GM23338 (cell line): ENCODE results near the gene MAP3K6.

Experiments
- CREB1 ChIP-seq: fragments of 250-450 bp; sonication (Bioruptor Pico); IDR thresholded peaks from 2 replicates; pipeline ENCODE4 v1.5.0; 2020; ENCODE audit warnings: low read depth, mild to moderate bottlenecking, moderate library complexity
- EZH2 ChIP-seq: fragments of 200-600 bp; sonication (generic); IDR thresholded peaks from one replicate; pipeline ENCODE4 v1.8.0; 2017; ENCODE audit warnings: antibody characterized with exemption, mild to moderate bottlenecking, low read depth; ENCODE audit not compliant: unreplicated experiment
- EZH2phosphoT487 ChIP-seq: fragments of 200-600 bp; sonication (generic); IDR thresholded peaks from one replicate; pipeline ENCODE4 v1.8.1; 2018; ENCODE audit warnings: antibody characterized with exemption; ENCODE audit not compliant: unreplicated experiment
- JUNB ChIP-seq: IDR thresholded peaks from one replicate; pipeline ENCODE4 v1.6.1; 2016; ENCODE audit warnings: antibody characterized with exemption; ENCODE audit not compliant: unreplicated experiment
- NANOG ChIP-seq: IDR thresholded peaks from 2 replicates; pipeline ENCODE4 v1.6.1; 2016; ENCODE audit warnings: antibody characterized with exemption, borderline replicate concordance
- POLR2AphosphoS5 ChIP-seq: IDR thresholded peaks from 2 replicates; pipeline ENCODE4 v1.6.1; 2016; ENCODE audit warnings: antibody characterized with exemption, low read depth
- STAT1 ChIP-seq: IDR thresholded peaks from one replicate; pipeline ENCODE4 v1.6.1; 2016; ENCODE audit warnings: antibody characterized with exemption; ENCODE audit not compliant: unreplicated experiment
- ZNF114 ChIP-seq: fragments of 250-450 bp; sonication (Bioruptor Pico); IDR thresholded peaks from 2 replicates; pipeline ENCODE4 v1.5.0; 2020; ENCODE audit warnings: mild to moderate bottlenecking, moderate library complexity
- ZNF331 ChIP-seq: fragments of 250-450 bp; sonication (Bioruptor Pico); IDR thresholded peaks from 2 replicates; pipeline ENCODE4 v1.5.0; 2020; ENCODE audit warnings: low read depth, mild to moderate bottlenecking, moderate library complexity
- TF ChIP-seq, protein P1 (sequence below), 2 experiments: fragments of 200-600 bp in 1 of 2; sonication (generic) in 1 of 2; conservative IDR thresholded peaks; 2 replicates each; pipeline versions ENCODE4 v1.5.1 to v1.6.1; 2016 to 2017; ENCODE audit warnings: antibody characterized with exemption in 2 of 2, low read depth in 2 of 2, mild to moderate bottlenecking in 2 of 2, moderate library complexity in 1 of 2
- TF ChIP-seq, protein P2 (sequence below): IDR thresholded peaks from one replicate; pipeline ENCODE4 v1.6.1; 2018; ENCODE audit warnings: antibody characterized with exemption; ENCODE audit not compliant: unreplicated experiment
- TF ChIP-seq, protein P3 (sequence below): IDR thresholded peaks from 2 replicates; pipeline ENCODE4 v1.6.1; 2016; ENCODE audit warnings: antibody characterized with exemption
- TF ChIP-seq, protein P4 (sequence below): fragments of 250-450 bp; sonication (Bioruptor Pico); IDR thresholded peaks from 2 replicates; pipeline ENCODE4 v1.5.0; 2020; ENCODE audit warnings: mild to moderate bottlenecking, moderate library complexity

GRCh38 chr1:27335506-27336422, 31.0 kb downstream of the MAP3K6 start:
- TF ChIP-seq, protein P1, sequence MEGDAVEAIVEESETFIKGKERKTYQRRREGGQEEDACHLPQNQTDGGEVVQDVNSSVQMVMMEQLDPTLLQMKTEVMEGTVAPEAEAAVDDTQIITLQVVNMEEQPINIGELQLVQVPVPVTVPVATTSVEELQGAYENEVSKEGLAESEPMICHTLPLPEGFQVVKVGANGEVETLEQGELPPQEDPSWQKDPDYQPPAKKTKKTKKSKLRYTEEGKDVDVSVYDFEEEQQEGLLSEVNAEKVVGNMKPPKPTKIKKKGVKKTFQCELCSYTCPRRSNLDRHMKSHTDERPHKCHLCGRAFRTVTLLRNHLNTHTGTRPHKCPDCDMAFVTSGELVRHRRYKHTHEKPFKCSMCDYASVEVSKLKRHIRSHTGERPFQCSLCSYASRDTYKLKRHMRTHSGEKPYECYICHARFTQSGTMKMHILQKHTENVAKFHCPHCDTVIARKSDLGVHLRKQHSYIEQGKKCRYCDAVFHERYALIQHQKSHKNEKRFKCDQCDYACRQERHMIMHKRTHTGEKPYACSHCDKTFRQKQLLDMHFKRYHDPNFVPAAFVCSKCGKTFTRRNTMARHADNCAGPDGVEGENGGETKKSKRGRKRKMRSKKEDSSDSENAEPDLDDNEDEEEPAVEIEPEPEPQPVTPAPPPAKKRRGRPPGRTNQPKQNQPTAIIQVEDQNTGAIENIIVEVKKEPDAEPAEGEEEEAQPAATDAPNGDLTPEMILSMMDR (conservative IDR thresholded peaks at IDR 0.05; ENCODE audit: low read depth in 2 of 2), result no peak
- TF ChIP-seq POLR2AphosphoS5 (no peak), ZNF331 (no peak), EZH2phosphoT487 (no peak), EZH2 (no peak), CREB1 (no peak), ZNF114 (CRISPR knock-in tag) (no peak), NANOG (no peak), JUNB (no peak), STAT1 (no peak)
- TF ChIP-seq, protein P2, sequence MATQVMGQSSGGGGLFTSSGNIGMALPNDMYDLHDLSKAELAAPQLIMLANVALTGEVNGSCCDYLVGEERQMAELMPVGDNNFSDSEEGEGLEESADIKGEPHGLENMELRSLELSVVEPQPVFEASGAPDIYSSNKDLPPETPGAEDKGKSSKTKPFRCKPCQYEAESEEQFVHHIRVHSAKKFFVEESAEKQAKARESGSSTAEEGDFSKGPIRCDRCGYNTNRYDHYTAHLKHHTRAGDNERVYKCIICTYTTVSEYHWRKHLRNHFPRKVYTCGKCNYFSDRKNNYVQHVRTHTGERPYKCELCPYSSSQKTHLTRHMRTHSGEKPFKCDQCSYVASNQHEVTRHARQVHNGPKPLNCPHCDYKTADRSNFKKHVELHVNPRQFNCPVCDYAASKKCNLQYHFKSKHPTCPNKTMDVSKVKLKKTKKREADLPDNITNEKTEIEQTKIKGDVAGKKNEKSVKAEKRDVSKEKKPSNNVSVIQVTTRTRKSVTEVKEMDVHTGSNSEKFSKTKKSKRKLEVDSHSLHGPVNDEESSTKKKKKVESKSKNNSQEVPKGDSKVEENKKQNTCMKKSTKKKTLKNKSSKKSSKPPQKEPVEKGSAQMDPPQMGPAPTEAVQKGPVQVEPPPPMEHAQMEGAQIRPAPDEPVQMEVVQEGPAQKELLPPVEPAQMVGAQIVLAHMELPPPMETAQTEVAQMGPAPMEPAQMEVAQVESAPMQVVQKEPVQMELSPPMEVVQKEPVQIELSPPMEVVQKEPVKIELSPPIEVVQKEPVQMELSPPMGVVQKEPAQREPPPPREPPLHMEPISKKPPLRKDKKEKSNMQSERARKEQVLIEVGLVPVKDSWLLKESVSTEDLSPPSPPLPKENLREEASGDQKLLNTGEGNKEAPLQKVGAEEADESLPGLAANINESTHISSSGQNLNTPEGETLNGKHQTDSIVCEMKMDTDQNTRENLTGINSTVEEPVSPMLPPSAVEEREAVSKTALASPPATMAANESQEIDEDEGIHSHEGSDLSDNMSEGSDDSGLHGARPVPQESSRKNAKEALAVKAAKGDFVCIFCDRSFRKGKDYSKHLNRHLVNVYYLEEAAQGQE, result no peak
- TF ChIP-seq, protein P3, sequence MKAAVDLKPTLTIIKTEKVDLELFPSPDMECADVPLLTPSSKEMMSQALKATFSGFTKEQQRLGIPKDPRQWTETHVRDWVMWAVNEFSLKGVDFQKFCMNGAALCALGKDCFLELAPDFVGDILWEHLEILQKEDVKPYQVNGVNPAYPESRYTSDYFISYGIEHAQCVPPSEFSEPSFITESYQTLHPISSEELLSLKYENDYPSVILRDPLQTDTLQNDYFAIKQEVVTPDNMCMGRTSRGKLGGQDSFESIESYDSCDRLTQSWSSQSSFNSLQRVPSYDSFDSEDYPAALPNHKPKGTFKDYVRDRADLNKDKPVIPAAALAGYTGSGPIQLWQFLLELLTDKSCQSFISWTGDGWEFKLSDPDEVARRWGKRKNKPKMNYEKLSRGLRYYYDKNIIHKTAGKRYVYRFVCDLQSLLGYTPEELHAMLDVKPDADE, result no peak
- TF ChIP-seq, protein P4, sequence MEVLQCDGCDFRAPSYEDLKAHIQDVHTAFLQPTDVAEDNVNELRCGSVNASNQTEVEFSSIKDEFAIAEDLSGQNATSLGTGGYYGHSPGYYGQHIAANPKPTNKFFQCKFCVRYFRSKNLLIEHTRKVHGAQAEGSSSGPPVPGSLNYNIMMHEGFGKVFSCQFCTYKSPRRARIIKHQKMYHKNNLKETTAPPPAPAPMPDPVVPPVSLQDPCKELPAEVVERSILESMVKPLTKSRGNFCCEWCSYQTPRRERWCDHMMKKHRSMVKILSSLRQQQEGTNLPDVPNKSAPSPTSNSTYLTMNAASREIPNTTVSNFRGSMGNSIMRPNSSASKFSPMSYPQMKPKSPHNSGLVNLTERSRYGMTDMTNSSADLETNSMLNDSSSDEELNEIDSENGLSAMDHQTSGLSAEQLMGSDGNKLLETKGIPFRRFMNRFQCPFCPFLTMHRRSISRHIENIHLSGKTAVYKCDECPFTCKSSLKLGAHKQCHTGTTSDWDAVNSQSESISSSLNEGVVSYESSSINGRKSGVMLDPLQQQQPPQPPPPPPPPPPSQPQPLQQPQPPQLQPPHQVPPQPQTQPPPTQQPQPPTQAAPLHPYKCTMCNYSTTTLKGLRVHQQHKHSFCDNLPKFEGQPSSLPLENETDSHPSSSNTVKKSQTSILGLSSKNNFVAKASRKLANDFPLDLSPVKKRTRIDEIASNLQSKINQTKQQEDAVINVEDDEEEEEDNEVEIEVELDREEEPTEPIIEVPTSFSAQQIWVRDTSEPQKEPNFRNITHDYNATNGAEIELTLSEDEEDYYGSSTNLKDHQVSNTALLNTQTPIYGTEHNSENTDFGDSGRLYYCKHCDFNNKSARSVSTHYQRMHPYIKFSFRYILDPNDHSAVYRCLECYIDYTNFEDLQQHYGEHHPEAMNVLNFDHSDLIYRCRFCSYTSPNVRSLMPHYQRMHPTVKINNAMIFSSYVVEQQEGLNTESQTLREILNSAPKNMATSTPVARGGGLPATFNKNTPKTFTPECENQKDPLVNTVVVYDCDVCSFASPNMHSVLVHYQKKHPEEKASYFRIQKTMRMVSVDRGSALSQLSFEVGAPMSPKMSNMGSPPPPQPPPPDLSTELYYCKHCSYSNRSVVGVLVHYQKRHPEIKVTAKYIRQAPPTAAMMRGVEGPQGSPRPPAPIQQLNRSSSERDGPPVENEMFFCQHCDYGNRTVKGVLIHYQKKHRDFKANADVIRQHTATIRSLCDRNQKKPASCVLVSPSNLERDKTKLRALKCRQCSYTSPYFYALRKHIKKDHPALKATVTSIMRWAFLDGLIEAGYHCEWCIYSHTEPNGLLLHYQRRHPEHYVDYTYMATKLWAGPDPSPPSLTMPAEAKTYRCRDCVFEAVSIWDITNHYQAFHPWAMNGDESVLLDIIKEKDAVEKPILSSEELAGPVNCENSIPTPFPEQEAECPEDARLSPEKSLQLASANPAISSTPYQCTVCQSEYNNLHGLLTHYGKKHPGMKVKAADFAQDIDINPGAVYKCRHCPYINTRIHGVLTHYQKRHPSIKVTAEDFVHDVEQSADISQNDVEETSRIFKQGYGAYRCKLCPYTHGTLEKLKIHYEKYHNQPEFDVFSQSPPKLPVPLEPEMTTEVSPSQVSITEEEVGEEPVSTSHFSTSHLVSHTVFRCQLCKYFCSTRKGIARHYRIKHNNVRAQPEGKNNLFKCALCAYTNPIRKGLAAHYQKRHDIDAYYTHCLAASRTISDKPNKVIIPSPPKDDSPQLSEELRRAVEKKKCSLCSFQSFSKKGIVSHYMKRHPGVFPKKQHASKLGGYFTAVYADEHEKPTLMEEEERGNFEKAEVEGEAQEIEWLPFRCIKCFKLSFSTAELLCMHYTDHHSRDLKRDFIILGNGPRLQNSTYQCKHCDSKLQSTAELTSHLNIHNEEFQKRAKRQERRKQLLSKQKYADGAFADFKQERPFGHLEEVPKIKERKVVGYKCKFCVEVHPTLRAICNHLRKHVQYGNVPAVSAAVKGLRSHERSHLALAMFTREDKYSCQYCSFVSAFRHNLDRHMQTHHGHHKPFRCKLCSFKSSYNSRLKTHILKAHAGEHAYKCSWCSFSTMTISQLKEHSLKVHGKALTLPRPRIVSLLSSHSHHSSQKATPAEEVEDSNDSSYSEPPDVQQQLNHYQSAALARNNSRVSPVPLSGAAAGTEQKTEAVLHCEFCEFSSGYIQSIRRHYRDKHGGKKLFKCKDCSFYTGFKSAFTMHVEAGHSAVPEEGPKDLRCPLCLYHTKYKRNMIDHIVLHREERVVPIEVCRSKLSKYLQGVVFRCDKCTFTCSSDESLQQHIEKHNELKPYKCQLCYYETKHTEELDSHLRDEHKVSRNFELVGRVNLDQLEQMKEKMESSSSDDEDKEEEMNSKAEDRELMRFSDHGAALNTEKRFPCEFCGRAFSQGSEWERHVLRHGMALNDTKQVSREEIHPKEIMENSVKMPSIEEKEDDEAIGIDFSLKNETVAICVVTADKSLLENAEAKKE (CRISPR knock-in tag), result no peak
